Measurements from ENCODE around the gene LAMTOR2. TPM values are rescaled to one million over a fixed set of nuclear protein-coding genes. Genes with fewer than 3 reads are reported as not detected.
A peak's percentile ranks its signal among the peaks of the same experiment; 100 is the strongest.

The LAMTOR2 gene
- total and polyA plus RNA-seq, 9 of the 15 experiments (the other 6 are each of a cell fraction or from before 2014, with no cell fraction given): 39.0 to 161 (median 74.6) TPM

- POLR2A ChIA-PET: interaction anchor here (0.6 to 3.5 kb wide), 5 partner anchors 10 to 58 kb away, joined by 3 to 10 read pairs (median 5); partner anchors contain the start of gene SSR2
- Histone ChIP-seq H3K36me3 (ENCODE audit: control insufficient read depth, insufficient read depth, low read length) (peaks cover 33% of the 10 kb centered on the region; the same call in 2 of the 3 replicates), H3K9me3 (replicated peaks; ENCODE audit: control insufficient read depth, insufficient read depth, low read depth, low read length) (no peaks in the 10 kb centered on the region), H3K27ac (ENCODE audit: extremely low read depth, low read depth, low read length) (no peak overlapping the region), H2AFZ (ENCODE audit: low read depth, low read length) (no peak overlapping the region), H3K9me1 (ENCODE audit: control insufficient read depth, insufficient read depth, low read length) (no peaks in the 10 kb centered on the region), H3K4me3 (no peak overlapping the region), H3K9ac (ENCODE audit: insufficient read depth in 1 of 2, low read depth in 2 of 2, low read length in 2 of 2) (no peak overlapping the region; a peak in 1 of 4 replicates), H4K20me1 (replicated peaks; ENCODE audit: control insufficient read depth, insufficient read depth, low read length) (no peaks in the 10 kb centered on the region), H3K27me3 (ENCODE audit: control insufficient read depth in 2 of 2, insufficient read depth in 2 of 2, low read length in 2 of 2) (no peaks in the 10 kb centered on the region), H3K4me2 (ENCODE audit: insufficient read depth, low read length) (no peak overlapping the region), H3K79me2 (ENCODE audit: control insufficient read depth, insufficient read depth, low read length) (no peaks in the 10 kb centered on the region), H3K4me1 (replicated peaks in 1 of 2; ENCODE audit: control insufficient read depth in 2 of 2, insufficient read depth in 2 of 2, low read length in 2 of 2) (peaks cover 14 to 21% of the 10 kb centered on the region in 2 experiments; a peak in 4 of 5 replicates)
- WGBS (ENCODE audit: insufficient coverage, low coverage, missing lambda C conversion rate): 63% methylated on average over 6 of the region's 7 CpGs
- intact Hi-C loops (cut with micrococcal nuclease): no loop called here
- DNase-seq (ENCODE audit: extremely low read depth in 1 of 4, low spot score in 3 of 4) (no peak), FAIRE-seq (no peak), ATAC-seq (no peak)
- in situ Hi-C loops (cut with MboI): no loop called here
- BruUV-seq (replicated peaks): no TSS peak
- CTCF ChIA-PET (ENCODE audit: low intra/inter-chr PET ratio): no interaction called here
- TF ChIP-seq PRDM10 (IDR thresholded peaks at IDR 0.05; ENCODE audit: partially characterized antibody) (peak; percentile 5), NFRKB (IDR thresholded peaks at IDR 0.05; ENCODE audit: low read depth) (no peak), MEIS2 (IDR thresholded peaks at IDR 0.05; ENCODE audit: partially characterized antibody) (no peak), ATF7 (IDR thresholded peaks at IDR 0.05) (no peak), HDAC2 (IDR thresholded peaks at IDR 0.05) (no peak), ZNF699 (CRISPR knock-in tag; IDR thresholded peaks at IDR 0.05; ENCODE audit: insufficient replicate concordance) (no peak), POLR2B (IDR thresholded peaks at IDR 0.05; ENCODE audit: low read depth, partially characterized antibody) (peak; percentile 16), TBP (optimal IDR thresholded peaks at IDR 0.05; ENCODE audit: low read depth, low read length) (no peak), MAFF (IDR thresholded peaks at IDR 0.05; ENCODE audit: low read length) (no peak), TAF1 (IDR thresholded peaks at IDR 0.05; ENCODE audit: control insufficient read depth, extremely low read depth, insufficient read depth, low read length, severe bottlenecking) (no peak), GTF2E2 (tag; IDR thresholded peaks at IDR 0.05) (no peak), PATZ1 (CRISPR knock-in tag; IDR thresholded peaks at IDR 0.05; ENCODE audit: borderline replicate concordance) (no peak), ZBED1 (IDR thresholded peaks at IDR 0.05) (no peak)
- TF ChIP-seq, protein P1, sequence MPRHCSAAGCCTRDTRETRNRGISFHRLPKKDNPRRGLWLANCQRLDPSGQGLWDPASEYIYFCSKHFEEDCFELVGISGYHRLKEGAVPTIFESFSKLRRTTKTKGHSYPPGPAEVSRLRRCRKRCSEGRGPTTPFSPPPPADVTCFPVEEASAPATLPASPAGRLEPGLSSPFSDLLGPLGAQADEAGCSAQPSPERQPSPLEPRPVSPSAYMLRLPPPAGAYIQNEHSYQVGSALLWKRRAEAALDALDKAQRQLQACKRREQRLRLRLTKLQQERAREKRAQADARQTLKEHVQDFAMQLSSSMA (CRISPR knock-in tag; IDR thresholded peaks at IDR 0.05): no peak
These were observed 47.8 kb upstream of the LAMTOR2 start for GRCh38 chr1:156006666-156007376.
